Peyer's patch (tissue), 4 donors: ENCODE data around the gene KMT2E. TPM values are rescaled to one million over a fixed set of nuclear protein-coding genes. Genes with fewer than 3 reads are reported as not detected.

Experiments used
- DNase-seq, 3 donors: peaks; one replicate each; pipeline ENCODE4 v3.0.0-alpha.2; 2017 to 2019
- H3K27ac ChIP-seq, 4 donors: fragments of 200-600 bp; sonication (generic); one replicate each; pipeline ENCODE4 v1.5.1; 2016 to 2019
- H3K27me3 ChIP-seq, 2 donors: fragments of 200-600 bp; sonication (generic); one replicate each; pipeline ENCODE4 v1.5.1; 2019
- H3K36me3 ChIP-seq, 3 donors: fragments of 200-600 bp; sonication (generic); one replicate each; pipeline ENCODE4 v1.5.1; 2016 to 2019
- H3K4me1 ChIP-seq, 4 donors: fragments of 200-600 bp; sonication (generic); one replicate each; pipeline ENCODE4 v1.5.1; 2016 to 2019
- H3K4me3 ChIP-seq, 4 donors: fragments of 200-600 bp; sonication (generic); 1 replicate in 3 of 4; 2 replicates in 1 of 4; pipeline ENCODE4 v1.5.1; 2016 to 2019; ENCODE audit warnings: mild to moderate bottlenecking in 1 of 4
- H3K9me3 ChIP-seq, 4 donors: fragments of 200-600 bp; sonication (generic); one replicate each; pipeline ENCODE4 v1.5.1; 2016 to 2019; ENCODE audit warnings: mild to moderate bottlenecking in 1 of 4
- CTCF ChIP-seq, 6 experiments: fragments of 450-650 bp in 4 of 6; fragments of 200-600 bp in 2 of 6; sonication (generic) in 1 of 6; IDR thresholded peaks; one replicate each; pipeline ENCODE4 v1.5.1; 2017 to 2019; ENCODE audit warnings: antibody characterized with exemption in 6 of 6, mild to moderate bottlenecking in 3 of 6, moderate library complexity in 1 of 6
- POLR2A ChIP-seq, 2 donors: fragments of 450-650 bp; IDR thresholded peaks; one replicate each; pipeline ENCODE4 v1.5.1; 2017; ENCODE audit warnings: antibody characterized with exemption in 2 of 2, mild to moderate bottlenecking in 2 of 2, moderate library complexity in 2 of 2
- total RNA-seq, 4 donors: library from RNA; depleted of rRNA; stranded (reverse); fragments of >200 nt; gene quantifications; one replicate each; pipeline ENCODE4 v1.1.0, GENCODE V29; 2016

KMT2E gene
- total RNA-seq, 4 donors from 2014 or later: 88.6 to 170 (median 130) TPM

- H3K4me1 ChIP-seq: peaks cover 0 to 6% (median 3%) of the 10 kb centered on the region in 4 donors
- DNase-seq: no peak
- no peak overlapping the region for H3K27ac ChIP-seq
- no peak overlapping the region for H3K4me3 ChIP-seq
- TF ChIP-seq CTCF (IDR thresholded peaks at IDR 0.05): no peak
- no peak for TF ChIP-seq POLR2A (IDR thresholded peaks at IDR 0.05)
- H3K27me3 ChIP-seq: no peaks in the 10 kb centered on the region
- H3K36me3 ChIP-seq: peaks cover 0 to 24% (median 0%) of the 10 kb centered on the region in 3 donors
- no peaks in the 10 kb centered on the region for H3K9me3 ChIP-seq
Measured at GRCh38 chr7:105060923-105061322, 46.9 kb downstream of the KMT2E start.

DNA sequence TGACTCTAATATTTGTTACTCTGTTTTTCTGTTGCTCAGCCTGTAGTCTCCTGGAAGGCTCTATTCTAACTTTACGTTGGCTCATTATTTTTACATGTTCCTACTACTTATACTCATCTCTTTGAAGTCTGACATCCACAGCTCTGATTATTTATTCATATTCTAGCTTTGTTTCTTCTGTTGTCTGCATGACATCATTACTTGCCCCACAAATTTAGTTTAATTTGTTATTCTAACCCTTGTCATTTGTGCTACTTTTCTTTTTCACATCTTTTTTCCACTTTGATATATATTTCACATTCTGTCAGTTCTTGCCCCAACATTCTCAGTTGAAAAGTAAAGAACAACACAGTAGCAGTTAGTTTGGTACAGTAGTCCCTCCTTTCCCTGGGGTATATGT is 51.1 kb downstream of the KMT2E start:
- no peak for DNase-seq
- peaks cover 0 to 66% (median 0%) of the 10 kb centered on the region in 3 donors for H3K36me3 ChIP-seq
- peaks cover 0 to 5% (median 0%) of the 10 kb centered on the region in 4 donors for H3K4me1 ChIP-seq
- TF ChIP-seq CTCF (IDR thresholded peaks at IDR 0.05) (no peak), POLR2A (IDR thresholded peaks at IDR 0.05) (no peak)
- H3K27ac ChIP-seq: no peak overlapping the region
- no peaks in the 10 kb centered on the region for H3K9me3 ChIP-seq
- no peak overlapping the region for H3K4me3 ChIP-seq
- H3K27me3 ChIP-seq: no peaks in the 10 kb centered on the region

DNA sequence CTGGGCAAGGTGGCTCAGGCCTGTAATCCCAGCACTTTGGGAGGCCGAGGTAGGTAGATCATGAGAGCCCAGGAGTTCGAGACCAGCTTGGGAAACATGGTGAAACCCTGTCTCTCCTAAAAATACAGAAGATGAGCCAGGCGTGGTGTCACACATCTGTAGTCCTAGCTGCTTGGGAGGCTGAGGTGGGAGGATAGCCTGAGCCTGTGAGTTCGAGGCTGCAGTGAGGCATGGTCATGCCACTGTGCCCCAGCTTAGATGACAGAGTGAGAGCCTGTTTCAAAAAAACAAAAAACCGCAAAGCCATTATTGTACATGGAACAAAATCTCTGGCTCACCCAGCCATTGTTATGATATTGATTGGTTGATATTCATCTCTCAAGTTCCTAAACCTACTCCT is 53.7 kb downstream of the KMT2E start:
- H3K4me3 ChIP-seq: no peak overlapping the region
- no peaks in the 10 kb centered on the region for H3K4me1 ChIP-seq
- peaks cover 0 to 87% (median 0%) of the 10 kb centered on the region in 3 donors for H3K36me3 ChIP-seq
- TF ChIP-seq POLR2A (IDR thresholded peaks at IDR 0.05) (no peak), CTCF (IDR thresholded peaks at IDR 0.05) (no peak)
- no peak for DNase-seq
- H3K9me3 ChIP-seq: no peaks in the 10 kb centered on the region
- H3K27me3 ChIP-seq: no peaks in the 10 kb centered on the region
- no peak overlapping the region for H3K27ac ChIP-seq

DNA sequence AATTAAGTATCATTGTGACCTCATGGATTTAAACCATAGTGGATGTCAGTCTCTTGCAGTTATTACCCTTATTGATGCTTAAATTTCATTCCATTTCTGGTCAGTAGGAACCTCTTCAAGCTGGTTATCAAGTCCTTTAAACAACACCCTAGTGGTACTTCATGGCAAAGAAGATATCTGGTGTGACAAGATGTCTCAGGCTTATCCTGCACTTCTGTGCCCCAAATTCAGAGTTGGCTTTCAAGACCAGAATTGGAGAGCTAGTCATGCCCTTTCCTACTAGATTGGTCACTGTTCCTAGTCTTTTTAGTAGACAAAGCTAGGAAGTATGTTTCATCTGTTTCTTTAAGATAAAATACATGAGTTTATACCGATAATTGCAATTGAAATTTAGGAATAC is 54.9 kb downstream of the KMT2E start:
- Histone ChIP-seq H3K36me3 (peaks cover 0 to 88% (median 0%) of the 10 kb centered on the region in 3 donors), H3K27ac (no peak overlapping the region), H3K9me3 (no peaks in the 10 kb centered on the region), H3K27me3 (no peaks in the 10 kb centered on the region), H3K4me1 (no peaks in the 10 kb centered on the region), H3K4me3 (no peak overlapping the region)
- DNase-seq: no peak
- TF ChIP-seq POLR2A (IDR thresholded peaks at IDR 0.05) (no peak), CTCF (IDR thresholded peaks at IDR 0.05) (no peak)

- no peak for DNase-seq
- no peak for TF ChIP-seq CTCF (IDR thresholded peaks at IDR 0.05)
- TF ChIP-seq POLR2A (IDR thresholded peaks at IDR 0.05): no peak
- no peaks in the 10 kb centered on the region for H3K4me1 ChIP-seq
- H3K27me3 ChIP-seq: no peaks in the 10 kb centered on the region
- peaks cover 0 to 95% (median 0%) of the 10 kb centered on the region in 3 donors for H3K36me3 ChIP-seq
- no peak overlapping the region for H3K4me3 ChIP-seq
- no peaks in the 10 kb centered on the region for H3K9me3 ChIP-seq
- H3K27ac ChIP-seq: no peak overlapping the region
Measured at GRCh38 chr7:105073143-105073542, 59.1 kb downstream of the KMT2E start.

GRCh38 chr7:105079348-105079747 is 65.3 kb downstream of the KMT2E start:
- TF ChIP-seq CTCF (IDR thresholded peaks at IDR 0.05): no peak
- no peak for TF ChIP-seq POLR2A (IDR thresholded peaks at IDR 0.05)
- peaks cover 0 to 88% (median 0%) of the 10 kb centered on the region in 3 donors for H3K36me3 ChIP-seq
- H3K27me3 ChIP-seq: no peaks in the 10 kb centered on the region
- no peak overlapping the region for H3K4me3 ChIP-seq
- DNase-seq: no peak
- no peaks in the 10 kb centered on the region for H3K4me1 ChIP-seq
- no peak overlapping the region for H3K27ac ChIP-seq
- no peaks in the 10 kb centered on the region for H3K9me3 ChIP-seq
